Measurements from ENCODE around the gene GRSF1. TPM values are rescaled to one million over a fixed set of nuclear protein-coding genes. Genes with fewer than 3 reads are reported as not detected.
"Not testable (repeated sequence)": the region's sequence is repeated elsewhere in the genome, so short reads cannot be mapped to it uniquely, and the experiment has no call there.

GRSF1 gene
- total and polyA plus RNA-seq, 2 donors = 78.7 to 118 TPM

DNA sequence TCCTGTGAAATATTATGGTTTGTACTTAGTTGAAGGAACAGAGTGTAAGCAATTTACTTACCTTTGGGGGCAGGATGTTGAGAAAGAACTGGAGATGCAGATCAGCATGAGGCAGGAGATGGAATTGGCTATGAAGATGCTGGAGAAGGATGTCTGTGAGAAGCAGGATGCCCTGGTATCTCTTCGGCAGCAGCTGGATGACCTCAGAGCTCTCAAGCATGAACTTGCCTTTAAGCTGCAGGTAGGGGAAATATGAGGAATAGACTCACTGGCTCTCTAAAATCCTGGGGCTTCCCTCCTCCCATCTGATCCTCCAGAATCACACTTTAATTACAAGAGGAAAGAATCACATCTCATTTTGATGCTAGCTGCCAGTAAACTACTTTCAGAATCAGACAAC lies 51.0 kb downstream of the GRSF1 start:
- no peak for DNase-seq (ENCODE audit: low read depth in 6 of 9, low spot score in 9 of 9)
- Histone ChIP-seq H3K36me3 (ENCODE audit: control insufficient read depth in 2 of 2, insufficient read depth in 2 of 2, low read length in 1 of 2) (peaks cover 7 to 58% of the 10 kb centered on the region in 2 donors), H3K9me3 (ENCODE audit: control insufficient read depth in 2 of 2, insufficient read depth in 1 of 2, low read length in 1 of 2) (no peaks in the 10 kb centered on the region), H3K4me1 (ENCODE audit: control insufficient read depth in 2 of 2, insufficient read depth in 2 of 2, low read length in 2 of 2) (no peaks in the 10 kb centered on the region), H3K4me3 (ENCODE audit: low read length in 2 of 2) (no peak overlapping the region), H3K27me3 (ENCODE audit: control insufficient read depth in 2 of 2, insufficient read depth in 1 of 2, low read length in 1 of 2) (no peaks in the 10 kb centered on the region), H3K27ac (ENCODE audit: low read depth in 1 of 2, low read length in 1 of 2) (no peak overlapping the region)
- WGBS = 93% methylated on average over 1 of the region's 1 CpG

- peaks cover 4 to 51% of the 10 kb centered on the region in 2 donors for H3K36me3 ChIP-seq (ENCODE audit: control insufficient read depth in 2 of 2, insufficient read depth in 2 of 2, low read length in 1 of 2)
Measured at GRCh38 chr4:70787496-70787895, 52.2 kb downstream of the GRSF1 start.

GRCh38 chr4:70783096-70783495 lies 56.6 kb downstream of the GRSF1 start:
- Histone ChIP-seq H3K4me1 (ENCODE audit: control insufficient read depth in 2 of 2, insufficient read depth in 2 of 2, low read length in 2 of 2) (no peaks in the 10 kb centered on the region), H3K9me3 (ENCODE audit: control insufficient read depth in 2 of 2, insufficient read depth in 1 of 2, low read length in 1 of 2) (no peaks in the 10 kb centered on the region), H3K27ac (ENCODE audit: low read depth in 1 of 2, low read length in 1 of 2) (no peak overlapping the region), H3K27me3 (ENCODE audit: control insufficient read depth in 2 of 2, insufficient read depth in 1 of 2, low read length in 1 of 2) (no peaks in the 10 kb centered on the region), H3K4me3 (ENCODE audit: low read length in 2 of 2) (no peak overlapping the region), H3K36me3 (ENCODE audit: control insufficient read depth in 2 of 2, insufficient read depth in 2 of 2, low read length in 1 of 2) (peaks cover 16 to 45% of the 10 kb centered on the region in 2 donors)
- WGBS = 96% methylated on average over 4 of the region's 4 CpGs
- DNase-seq (ENCODE audit: low read depth in 6 of 9, low spot score in 9 of 9) = no peak

More at GRCh38 chr4:70787496-70787895, 52.2 kb downstream of the GRSF1 start:
- Histone ChIP-seq H3K27me3 (ENCODE audit: control insufficient read depth in 2 of 2, insufficient read depth in 1 of 2, low read length in 1 of 2) (no peaks in the 10 kb centered on the region), H3K27ac (ENCODE audit: low read depth in 1 of 2, low read length in 1 of 2) (no peak overlapping the region), H3K4me3 (ENCODE audit: low read length in 2 of 2) (no peak overlapping the region), H3K9me3 (ENCODE audit: control insufficient read depth in 2 of 2, insufficient read depth in 1 of 2, low read length in 1 of 2) (no peaks in the 10 kb centered on the region), H3K4me1 (ENCODE audit: control insufficient read depth in 2 of 2, insufficient read depth in 2 of 2, low read length in 2 of 2) (no peaks in the 10 kb centered on the region)
- 98% methylated on average over 5 of the region's 5 CpGs for WGBS
- no peak for DNase-seq (ENCODE audit: low read depth in 6 of 9, low spot score in 9 of 9)

DNA sequence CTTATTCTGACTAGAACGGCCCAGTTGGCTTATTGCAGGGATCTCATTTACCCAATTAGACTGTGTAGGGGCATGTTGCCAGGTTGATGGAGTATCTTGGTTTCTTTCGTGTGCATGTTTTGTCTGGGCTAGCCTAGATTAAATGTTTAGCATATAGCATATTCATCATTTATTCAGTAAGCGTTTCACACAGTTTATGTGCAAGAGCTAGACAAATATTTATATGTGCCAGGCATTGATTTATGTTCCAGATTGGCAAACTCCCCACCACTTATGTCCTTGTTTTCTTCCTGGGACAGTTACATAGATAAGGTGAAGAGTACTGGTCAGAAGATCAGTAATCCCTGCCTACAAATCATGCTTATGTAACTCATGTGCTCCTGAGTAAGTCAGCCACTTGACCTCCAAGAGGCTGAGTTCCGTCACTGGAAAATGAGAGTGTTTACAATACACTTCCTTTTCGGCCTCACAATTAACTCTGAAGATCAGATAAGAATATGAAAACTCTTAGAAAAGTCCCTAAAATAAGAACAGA lies 60.7 kb downstream of the GRSF1 start:
- H3K4me3 ChIP-seq (ENCODE audit: low read length in 2 of 2) = no peak overlapping the region
- no peak overlapping the region for H3K27ac ChIP-seq (ENCODE audit: low read depth in 1 of 2, low read length in 1 of 2)
- H3K27me3 ChIP-seq (ENCODE audit: control insufficient read depth in 2 of 2, insufficient read depth in 1 of 2, low read length in 1 of 2) = no peaks in the 10 kb centered on the region
- WGBS = 98% methylated on average over 5 of the region's 5 CpGs
- H3K36me3 ChIP-seq (ENCODE audit: control insufficient read depth in 2 of 2, insufficient read depth in 2 of 2, low read length in 1 of 2) = peaks cover 20 to 37% of the 10 kb centered on the region in 2 donors
- H3K4me1 ChIP-seq (ENCODE audit: control insufficient read depth in 2 of 2, insufficient read depth in 2 of 2, low read length in 2 of 2) = no peaks in the 10 kb centered on the region
- no peak for DNase-seq (ENCODE audit: low read depth in 6 of 9, low spot score in 9 of 9)
- no peaks in the 10 kb centered on the region for H3K9me3 ChIP-seq (ENCODE audit: control insufficient read depth in 2 of 2, insufficient read depth in 1 of 2, low read length in 1 of 2)

- Histone ChIP-seq H3K36me3 (ENCODE audit: control insufficient read depth in 2 of 2, insufficient read depth in 2 of 2, low read length in 1 of 2) (peaks cover 6 to 38% of the 10 kb centered on the region in 2 donors), H3K9me3 (ENCODE audit: control insufficient read depth in 2 of 2, insufficient read depth in 1 of 2, low read length in 1 of 2) (no peaks in the 10 kb centered on the region), H3K27me3 (ENCODE audit: control insufficient read depth in 2 of 2, insufficient read depth in 1 of 2, low read length in 1 of 2) (no peaks in the 10 kb centered on the region), H3K4me3 (ENCODE audit: low read length in 2 of 2) (no peak overlapping the region), H3K27ac (ENCODE audit: low read depth in 1 of 2, low read length in 1 of 2) (no peak overlapping the region), H3K4me1 (ENCODE audit: control insufficient read depth in 2 of 2, insufficient read depth in 2 of 2, low read length in 2 of 2) (peaks cover 7 to 12% of the 10 kb centered on the region in 2 donors)
- DNase-seq (ENCODE audit: low read depth in 6 of 9, low spot score in 9 of 9) = no peak
- WGBS = 78% methylated on average over 6 of the region's 6 CpGs
Measured at GRCh38 chr4:70772929-70773555, 66.6 kb downstream of the GRSF1 start.

- not testable (repeated sequence) for H3K9me3 ChIP-seq (ENCODE audit: control insufficient read depth in 2 of 2, insufficient read depth in 1 of 2, low read length in 1 of 2); H3K4me3 ChIP-seq (ENCODE audit: low read length in 2 of 2); H3K27me3 ChIP-seq (ENCODE audit: control insufficient read depth in 2 of 2, insufficient read depth in 1 of 2, low read length in 1 of 2)
- peaks cover 7 to 12% of the 10 kb centered on the region in 2 donors for H3K4me1 ChIP-seq (ENCODE audit: control insufficient read depth in 2 of 2, insufficient read depth in 2 of 2, low read length in 2 of 2)
- WGBS = 11% methylated on average over 1 of the region's 1 CpG
- peaks cover 8 to 53% of the 10 kb centered on the region in 2 donors for H3K36me3 ChIP-seq (ENCODE audit: control insufficient read depth in 2 of 2, insufficient read depth in 2 of 2, low read length in 1 of 2)
- peak overlapping the region in 1 of 2 donors; percentile 45 for H3K27ac ChIP-seq (ENCODE audit: low read depth in 1 of 2, low read length in 1 of 2)
- peak in 6 of 9 donors; percentile 13 to 69 (median 33) for DNase-seq (ENCODE audit: low read depth in 6 of 9, low spot score in 9 of 9)
Measured at GRCh38 chr4:70769396-70769795, 70.3 kb downstream of the GRSF1 start.

- Histone ChIP-seq H3K27me3 (ENCODE audit: control insufficient read depth in 2 of 2, insufficient read depth in 1 of 2, low read length in 1 of 2) (no peaks in the 10 kb centered on the region), H3K27ac (ENCODE audit: low read depth in 1 of 2, low read length in 1 of 2) (no peak overlapping the region), H3K9me3 (ENCODE audit: control insufficient read depth in 2 of 2, insufficient read depth in 1 of 2, low read length in 1 of 2) (no peaks in the 10 kb centered on the region), H3K4me3 (ENCODE audit: low read length in 2 of 2) (no peak overlapping the region), H3K4me1 (ENCODE audit: control insufficient read depth in 2 of 2, insufficient read depth in 2 of 2, low read length in 2 of 2) (peaks cover 7 to 12% of the 10 kb centered on the region in 2 donors), H3K36me3 (ENCODE audit: control insufficient read depth in 2 of 2, insufficient read depth in 2 of 2, low read length in 1 of 2) (peaks cover 11 to 57% of the 10 kb centered on the region in 2 donors)
- no peak for DNase-seq (ENCODE audit: low read depth in 6 of 9, low spot score in 9 of 9)
- over 99% methylated on average over 3 of the region's 3 CpGs for WGBS
Measured at GRCh38 chr4:70768301-70768948, 71.3 kb downstream of the GRSF1 start.

Other genes with a start within 250 kb of the GRSF1 start
- gene AMBN, start 247.6 kb downstream of the GRSF1 start, total RNA-seq = 0.19 TPM
- 0.84 TPM for gene AMBN, start 247.6 kb downstream of the GRSF1 start, polyA plus RNA-seq
- gene ENAM, start 211.1 kb downstream of the GRSF1 start, total RNA-seq = 1.2 TPM
- 0.07 TPM for gene ENAM, start 211.1 kb downstream of the GRSF1 start, polyA plus RNA-seq
- gene JCHAIN, start 173.4 kb downstream of the GRSF1 start, total RNA-seq = 48.5 TPM
- 34.7 TPM for gene JCHAIN, start 173.4 kb downstream of the GRSF1 start, polyA plus RNA-seq
- gene UTP3, start 151.4 kb downstream of the GRSF1 start, total RNA-seq = 30.5 TPM
- 53.9 TPM for gene UTP3, start 151.4 kb downstream of the GRSF1 start, polyA plus RNA-seq
- gene RUFY3, start 117.9 kb downstream of the GRSF1 start, total RNA-seq = 75.3 TPM
- gene RUFY3, start 117.9 kb downstream of the GRSF1 start, polyA plus RNA-seq = 37.3 TPM
- gene MOB1B, start 62.5 kb upstream of the GRSF1 start, total RNA-seq = 14.4 TPM
- 15.1 TPM for gene MOB1B, start 62.5 kb upstream of the GRSF1 start, polyA plus RNA-seq
- gene DCK, start 153.8 kb upstream of the GRSF1 start, total RNA-seq = 83.1 TPM
- 49.0 TPM for gene DCK, start 153.8 kb upstream of the GRSF1 start, polyA plus RNA-seq